Inferior parietal cortex (tissue), 1 donor: ENCODE results near the gene KCNK5.

Experiments used
- DNase-seq: peaks from one replicate; pipeline ENCODE4 v3.0.0-alpha.2; 2016; ENCODE audit errors: extremely low spot score

The KCNK5 gene

DNA sequence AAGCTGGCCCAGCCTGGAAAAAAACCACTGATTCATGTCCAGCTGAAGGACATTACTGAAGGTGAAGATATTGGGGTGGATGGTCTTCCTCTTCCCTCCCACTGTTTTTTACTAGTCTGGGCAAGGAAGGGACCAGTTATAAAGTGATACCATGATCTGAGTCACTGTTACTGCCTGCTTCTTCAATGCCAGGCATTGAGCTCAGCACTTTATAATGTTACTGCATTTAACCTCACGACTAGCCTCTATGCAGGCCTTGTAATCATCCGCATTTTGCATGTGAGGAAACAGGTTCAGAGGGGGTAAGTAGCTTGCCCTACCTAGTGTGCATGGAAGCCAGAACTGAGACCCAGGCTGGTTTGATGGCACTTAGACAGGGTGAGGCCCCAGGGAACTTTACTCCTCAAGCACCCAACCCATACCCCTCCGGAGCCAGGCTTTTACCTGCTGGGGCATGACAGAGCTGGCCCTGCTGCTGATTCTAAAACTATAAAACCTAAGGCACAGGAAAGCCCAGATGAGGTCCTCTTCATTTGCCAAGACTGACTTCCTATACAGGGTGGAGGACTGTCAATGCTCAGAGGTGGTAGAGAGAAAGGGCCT lies 11.0 kb upstream of the KCNK5 start:
- no peak for DNase-seq

DNA sequence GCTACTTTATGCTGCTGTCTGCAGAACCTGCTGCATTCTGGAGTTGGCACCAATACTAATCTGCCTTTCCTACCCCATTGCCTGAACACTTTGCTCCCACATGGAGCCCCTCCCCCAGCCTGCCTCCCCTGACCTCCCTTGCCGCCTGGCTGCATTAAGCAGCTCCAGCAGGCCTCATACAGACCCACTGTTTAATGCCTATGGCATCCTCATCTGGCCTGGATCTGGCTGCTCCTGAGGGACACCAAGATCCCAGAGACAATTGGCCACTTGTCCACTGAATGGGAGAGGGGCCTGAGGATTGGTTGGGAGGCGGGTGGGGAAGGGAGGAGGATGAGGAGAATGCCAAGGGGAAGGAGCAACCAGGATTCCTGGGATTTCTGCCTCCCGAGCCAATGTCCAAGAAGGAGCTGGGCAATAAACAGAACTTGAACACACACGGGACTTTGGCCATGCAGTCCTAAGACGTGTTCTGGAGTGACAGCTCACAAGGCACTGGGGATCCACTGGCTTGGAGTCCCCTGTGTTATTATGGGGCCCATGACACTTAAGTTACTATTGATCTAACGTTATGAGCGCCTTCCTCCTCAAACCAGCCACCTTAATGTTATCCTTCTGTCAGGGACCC lies 10.4 kb upstream of the KCNK5 start:
- DNase-seq, result no peak

- no peak for DNase-seq
Observed at GRCh38 chr6:39236742-39237141, 7.5 kb upstream of the KCNK5 start.

- no peak for DNase-seq
Observed at GRCh38 chr6:39233333-39233732, 4.1 kb upstream of the KCNK5 start.

- DNase-seq, result no peak
Observed at GRCh38 chr6:39231521-39232243, 2.4 kb upstream of the KCNK5 start.

- no peak for DNase-seq
Observed at GRCh38 chr6:39230654-39231035, 1.4 kb upstream of the KCNK5 start.

DNA sequence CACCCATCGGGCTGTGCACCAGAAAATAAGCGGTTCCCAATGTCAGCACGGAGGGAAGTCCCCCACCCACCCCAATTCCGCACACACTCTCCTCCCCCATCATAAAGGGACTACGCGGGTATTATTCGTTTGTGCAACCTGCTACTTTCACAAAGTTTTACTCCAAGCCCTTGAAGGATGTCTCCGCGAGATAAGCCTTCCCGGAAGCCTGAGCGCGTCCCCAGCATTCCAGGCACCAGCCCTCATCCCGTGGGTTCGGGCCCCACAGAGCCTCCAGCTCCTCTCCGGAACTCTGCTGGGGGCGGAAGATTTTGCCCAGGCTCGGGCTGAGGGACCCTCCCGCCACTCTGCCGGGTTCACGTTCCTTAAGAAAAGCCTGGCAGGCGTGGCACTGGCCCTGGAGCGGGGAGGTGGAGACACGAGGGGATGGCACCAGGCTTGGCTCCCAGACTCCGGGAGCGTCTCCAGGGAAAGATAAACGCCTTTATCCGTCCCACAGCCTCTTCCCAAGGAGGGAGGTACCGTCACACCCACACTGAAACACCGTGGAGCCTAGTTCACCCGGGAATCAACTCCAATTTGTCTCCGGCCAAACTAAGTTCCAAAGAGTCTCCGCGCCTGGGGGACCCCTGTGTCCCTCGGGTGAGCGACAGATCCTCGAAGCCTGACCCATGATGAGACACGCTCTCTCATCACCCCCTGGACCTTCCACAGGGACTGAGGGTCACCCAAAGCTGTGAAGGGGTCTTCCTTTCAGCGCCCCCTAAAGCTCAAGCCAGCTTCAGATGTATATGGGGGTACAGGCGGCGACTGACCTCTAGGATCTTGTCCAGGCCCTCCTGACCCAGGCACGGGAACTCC lies 934 bp downstream of the KCNK5 start:
- no peak for DNase-seq

DNA sequence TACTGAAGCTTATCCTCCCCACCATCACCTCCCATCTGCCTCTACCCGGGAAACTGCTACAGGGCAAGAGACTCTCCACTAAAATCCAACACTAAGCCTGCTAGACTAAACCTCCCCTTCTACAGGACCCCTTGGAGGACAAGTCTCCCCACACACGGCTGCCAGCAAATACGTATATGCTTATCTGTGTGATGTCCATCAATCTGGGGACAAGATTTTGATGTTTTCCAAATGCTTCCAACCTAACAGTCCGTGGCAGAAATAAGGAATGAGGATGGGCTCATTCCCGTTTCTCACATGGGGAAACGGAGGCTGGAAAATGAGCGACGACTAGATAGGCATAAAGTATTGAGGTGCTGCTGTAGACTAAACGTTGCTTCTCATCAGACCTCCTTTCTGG lies 1.8 kb downstream of the KCNK5 start:
- DNase-seq, result no peak

- no peak for DNase-seq
Observed at GRCh38 chr6:39226639-39227329, 2.5 kb downstream of the KCNK5 start.

GRCh38 chr6:39225946-39226437 lies 3.3 kb downstream of the KCNK5 start:
- no peak for DNase-seq

DNA sequence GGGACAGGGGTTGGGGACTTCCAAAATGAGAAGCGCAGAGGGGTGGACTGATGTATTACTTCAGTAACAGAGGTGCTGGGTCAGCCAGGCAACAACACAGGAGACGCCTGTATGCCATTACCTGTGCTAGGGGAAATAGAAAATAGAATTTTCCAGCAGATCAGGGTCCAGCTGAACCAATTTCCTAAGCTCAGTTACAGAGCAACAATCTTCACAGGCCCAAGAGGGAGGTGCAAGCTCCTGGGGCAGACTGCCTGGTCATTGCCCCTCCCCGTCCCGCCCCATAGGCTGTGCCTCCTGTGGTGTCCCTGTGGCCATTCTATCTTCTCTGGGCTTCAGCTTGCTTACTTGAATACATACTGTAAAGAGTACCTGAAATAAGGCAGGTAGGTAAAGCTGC lies 3.7 kb downstream of the KCNK5 start:
- no peak for DNase-seq

GRCh38 chr6:39224523-39225182 lies 4.6 kb downstream of the KCNK5 start:
- no peak for DNase-seq

DNA sequence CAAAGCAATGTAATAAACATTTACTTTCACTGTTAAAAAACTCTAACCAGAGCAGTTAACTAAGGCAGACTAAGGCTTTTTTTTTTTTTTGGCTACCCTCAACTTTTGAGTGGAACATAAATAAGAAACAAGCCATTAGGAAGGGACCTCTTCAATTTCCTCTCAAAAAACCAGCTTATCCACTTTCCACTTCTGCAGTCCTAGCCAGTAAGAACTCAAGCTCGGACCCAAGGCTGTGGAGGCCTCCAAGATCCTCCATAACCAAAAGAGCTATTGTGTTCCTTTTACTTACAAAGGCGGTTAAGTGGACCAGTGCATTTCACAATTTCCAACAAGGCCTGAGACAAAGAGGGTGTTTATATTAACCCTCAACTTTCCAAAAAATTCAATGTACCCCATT lies 5.3 kb downstream of the KCNK5 start:
- no peak for DNase-seq

DNA sequence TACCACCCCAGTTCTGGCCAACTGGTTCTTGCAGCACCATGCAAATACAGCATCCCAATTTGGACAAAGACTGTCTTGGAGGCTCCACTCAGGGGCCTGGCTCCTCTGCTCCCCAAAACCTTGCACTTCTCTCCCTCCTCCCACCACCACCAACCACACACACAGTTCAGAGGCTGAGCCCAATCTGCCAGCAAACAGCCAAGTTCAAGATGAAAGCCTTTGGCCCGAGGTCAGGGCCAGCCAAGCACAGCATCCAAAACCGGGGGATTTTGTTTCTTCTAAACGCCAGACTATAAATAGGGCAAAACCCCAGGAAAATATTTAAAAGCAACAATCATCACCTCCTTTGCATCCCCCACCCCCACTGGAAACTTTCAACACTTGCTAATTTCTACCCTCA lies 5.7 kb downstream of the KCNK5 start:
- DNase-seq, result no peak

- no peak for DNase-seq
Observed at GRCh38 chr6:39223061-39223460, 6.2 kb downstream of the KCNK5 start.

DNA sequence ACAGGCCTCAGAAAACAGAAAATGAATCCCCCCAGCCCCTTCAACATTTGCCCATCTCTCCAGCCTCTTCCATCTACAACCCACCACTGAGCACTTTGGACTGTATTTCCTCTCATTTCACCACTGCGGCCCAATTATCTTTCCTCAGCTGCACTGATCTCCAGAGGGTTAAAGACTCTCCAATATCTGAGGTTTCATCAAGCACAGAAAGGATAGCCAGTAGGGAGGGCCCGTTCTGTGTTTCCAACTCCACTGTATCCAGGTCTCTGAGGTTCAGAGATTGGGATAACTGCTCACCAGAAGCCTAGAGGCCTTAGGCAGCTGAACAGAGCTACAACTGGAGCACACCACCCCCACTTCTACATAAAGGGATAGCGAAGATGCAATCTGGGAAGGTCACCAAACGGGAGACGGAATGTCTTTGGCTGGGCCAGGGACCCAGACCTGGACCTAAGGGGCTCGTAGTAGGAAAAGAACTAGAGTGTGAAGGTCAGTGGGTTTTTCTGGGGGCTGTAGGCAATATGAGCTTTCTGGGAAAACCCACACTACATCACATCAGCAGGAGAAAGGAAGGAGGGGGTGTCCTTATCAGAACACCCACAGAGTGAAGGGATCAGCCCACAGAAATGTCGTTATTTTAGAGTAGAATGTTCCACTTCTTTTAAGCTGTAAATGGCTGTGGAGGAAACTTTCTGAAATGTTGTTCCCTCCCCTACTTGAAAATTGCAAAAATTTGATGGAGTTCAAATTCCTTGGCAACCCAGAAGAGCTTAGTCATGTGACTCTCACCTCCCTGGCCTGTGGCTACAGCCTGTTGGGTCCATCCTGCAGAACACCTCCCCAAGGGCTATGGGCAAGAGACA lies 7.3 kb downstream of the KCNK5 start:
- no peak for DNase-seq

GRCh38 chr6:39221115-39221514 lies 8.2 kb downstream of the KCNK5 start:
- DNase-seq, result no peak

- DNase-seq, result no peak
Observed at GRCh38 chr6:39218868-39219567, 10.3 kb downstream of the KCNK5 start.

DNA sequence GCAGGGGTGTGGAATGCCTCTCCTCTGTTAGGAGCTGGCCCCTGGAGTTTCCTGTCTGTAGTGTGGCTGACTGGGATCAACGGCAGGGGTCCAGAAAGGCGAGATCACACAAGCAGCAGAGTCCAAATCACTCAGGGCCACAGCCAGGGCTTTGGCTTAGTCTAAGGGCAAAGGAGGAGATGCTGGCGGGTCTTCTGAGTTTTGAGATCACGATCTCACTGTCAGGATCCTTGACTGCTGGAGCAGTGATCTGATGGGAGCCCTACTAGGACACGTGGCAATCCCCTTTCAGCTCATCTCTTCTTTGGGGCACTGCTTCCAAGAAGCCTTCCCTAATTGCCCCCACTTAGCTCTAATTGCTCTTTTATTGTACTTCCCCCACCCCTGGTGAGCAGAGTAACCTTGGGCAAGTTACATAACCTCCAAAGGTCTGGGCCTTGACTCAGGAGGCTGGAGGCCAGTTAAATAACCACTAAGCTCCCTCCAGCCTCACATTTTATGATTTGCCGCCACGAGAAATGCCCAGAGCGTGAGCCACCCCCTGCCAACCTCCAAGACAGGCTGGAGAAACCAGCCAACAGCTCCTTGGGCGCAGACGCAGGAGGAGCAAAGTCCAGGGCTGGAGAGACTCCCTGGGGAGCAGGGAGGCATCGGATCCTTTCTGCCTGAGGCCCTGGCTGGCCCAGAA lies 12.0 kb downstream of the KCNK5 start:
- DNase-seq, result no peak
